Spleen (tissue), 7 donors: ENCODE measurements around the gene JMJD4.

Experiments
- CTCF ChIP-seq, 11 experiments: fragments of 200-600 bp in 7 of 11; fragments of 450-650 bp in 4 of 11; sonication (generic) in 4 of 11; IDR thresholded peaks in 8 of 11; conservative IDR thresholded peaks in 3 of 11; 1 replicate in 7 of 11; 2 replicates in 4 of 11; pipeline versions ENCODE4 v1.4.0 to v1.8.0; 2016 to 2021; ENCODE audit warnings: antibody characterized with exemption in 11 of 11, inconsistent platforms in 4 of 11, mild to moderate bottlenecking in 1 of 11
- POLR2A ChIP-seq, 3 donors: fragments of 450-650 bp; IDR thresholded peaks; one replicate each; pipeline ENCODE4 v1.5.1; 2017; ENCODE audit warnings: antibody characterized with exemption in 3 of 3, mild to moderate bottlenecking in 1 of 3
- POLR2AphosphoS5 ChIP-seq, 3 donors: sonication (generic); formaldehyde crosslinking; IDR thresholded peaks; one replicate each; pipeline ENCODE4 v1.5.1; 2017; ENCODE audit warnings: antibody characterized with exemption in 3 of 3
- donor health status: DM: no; HTN: no; CAD: no; lungs with moderate emphysema.
- donor health status: DM: no; HTN: no; CAD: no.
- donor health status: DM: no; HTN: no; CAD: no.

- TF ChIP-seq CTCF (IDR thresholded peaks at IDR 0.05 in 8 of 11, conservative IDR thresholded peaks at IDR 0.05 in 3 of 11) (no peak), POLR2A (IDR thresholded peaks at IDR 0.05) (no peak), POLR2AphosphoS5 (IDR thresholded peaks at IDR 0.05) (no peak)
Measured at GRCh38 chr1:227748496-227749182, 13.5 kb upstream of the JMJD4 start.
